Stimulated activated naive CD4-positive, alpha-beta T cell treated with Interleukin-2 at 50 U/mL for 16 hours (primary cell): ENCODE results near the gene C10orf62.

Experiments
- DNase-seq: peaks from one replicate; lab custom pipeline; 2025; lab: John Stamatoyannopoulos, UW

The C10orf62 gene

GRCh38 chr10:97584798-97585438 lies 4.6 kb upstream of the C10orf62 start:
- no peak for DNase-seq

- DNase-seq = no peak
These were observed 4.1 kb upstream of the C10orf62 start for GRCh38 chr10:97585439-97585811.

GRCh38 chr10:97587183-97587582 lies 2.3 kb upstream of the C10orf62 start:
- no peak for DNase-seq

- no peak for DNase-seq
These were observed 694 bp downstream of the C10orf62 start for GRCh38 chr10:97590082-97590747.

- DNase-seq = no peak
These were observed 1.4 kb downstream of the C10orf62 start for GRCh38 chr10:97590748-97591495.

- no peak for DNase-seq
These were observed 3.9 kb downstream of the C10orf62 start for GRCh38 chr10:97593421-97593820.

- DNase-seq = no peak
These were observed 6.9 kb downstream of the C10orf62 start for GRCh38 chr10:97596101-97597082.

- no peak for DNase-seq
These were observed 8.3 kb downstream of the C10orf62 start for GRCh38 chr10:97597778-97598177.

GRCh38 chr10:97598407-97599271 lies 9.1 kb downstream of the C10orf62 start:
- DNase-seq = no peak

GRCh38 chr10:97599272-97599619 lies 9.7 kb downstream of the C10orf62 start:
- DNase-seq = no peak

- DNase-seq = no peak
These were observed 11.1 kb downstream of the C10orf62 start for GRCh38 chr10:97600616-97601015.

GRCh38 chr10:97601268-97602215 lies 12.0 kb downstream of the C10orf62 start:
- no peak for DNase-seq

GRCh38 chr10:97607095-97607636 lies 17.6 kb downstream of the C10orf62 start:
- DNase-seq = no peak

- no peak for DNase-seq
These were observed 19.6 kb downstream of the C10orf62 start for GRCh38 chr10:97608991-97609561.

GRCh38 chr10:97611473-97611872 lies 22.0 kb downstream of the C10orf62 start:
- no peak for DNase-seq

GRCh38 chr10:97612386-97612785 lies 22.9 kb downstream of the C10orf62 start:
- no peak for DNase-seq

- DNase-seq = no peak
These were observed 28.8 kb downstream of the C10orf62 start for GRCh38 chr10:97618285-97618684.

GRCh38 chr10:97618733-97619132 lies 29.2 kb downstream of the C10orf62 start:
- DNase-seq = no peak

- DNase-seq = no peak
These were observed 33.8 kb downstream of the C10orf62 start for GRCh38 chr10:97623277-97623676.
